ENCODE results near the gene FAM187B.
A peak's percentile ranks its signal among the peaks of the same experiment; 100 is the strongest.

FAM187B gene

DNA sequence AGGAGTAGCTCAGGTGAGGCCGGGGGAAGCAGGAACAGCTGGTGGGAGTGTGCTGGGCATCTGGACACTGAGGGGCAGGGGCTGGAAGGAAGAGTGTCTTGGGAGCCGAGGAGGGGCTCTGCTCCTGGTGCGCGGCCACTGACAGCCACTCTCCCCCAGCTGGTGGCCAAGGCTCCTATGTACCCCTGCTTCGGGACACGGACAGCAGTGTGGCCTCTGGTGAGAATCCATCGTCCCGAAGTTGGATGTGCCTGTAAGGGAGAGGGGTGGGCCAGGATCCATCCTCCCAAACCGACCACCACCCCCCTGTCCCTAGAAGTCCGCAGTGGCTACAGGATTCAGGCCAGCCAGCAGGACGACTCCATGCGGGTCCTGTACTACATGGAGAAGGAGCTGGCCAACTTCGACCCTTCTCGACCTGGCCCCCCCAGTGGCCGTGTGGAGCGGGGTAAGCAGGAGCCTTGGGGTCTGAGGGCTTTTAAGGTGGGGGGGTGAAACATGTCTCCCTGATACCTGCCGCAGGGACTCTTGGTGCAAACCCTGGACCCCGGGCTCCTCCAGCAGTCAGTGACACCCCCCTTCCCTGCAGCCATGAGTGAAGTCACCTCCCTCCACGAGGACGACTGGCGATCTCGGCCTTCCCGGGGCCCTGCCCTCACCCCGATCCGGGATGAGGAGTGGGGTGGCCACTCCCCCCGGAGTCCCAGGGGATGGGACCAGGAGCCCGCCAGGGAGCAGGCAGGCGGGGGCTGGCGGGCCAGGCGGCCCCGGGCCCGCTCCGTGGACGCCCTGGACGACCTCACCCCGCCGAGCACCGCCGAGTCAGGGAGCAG is 38.2 kb upstream of the FAM187B start:
- peaks cover 31% of the 10 kb centered on the region for H3K4me1 Mint-ChIP-seq
- no peak for ATAC-seq (ENCODE audit: low read depth)

DNA sequence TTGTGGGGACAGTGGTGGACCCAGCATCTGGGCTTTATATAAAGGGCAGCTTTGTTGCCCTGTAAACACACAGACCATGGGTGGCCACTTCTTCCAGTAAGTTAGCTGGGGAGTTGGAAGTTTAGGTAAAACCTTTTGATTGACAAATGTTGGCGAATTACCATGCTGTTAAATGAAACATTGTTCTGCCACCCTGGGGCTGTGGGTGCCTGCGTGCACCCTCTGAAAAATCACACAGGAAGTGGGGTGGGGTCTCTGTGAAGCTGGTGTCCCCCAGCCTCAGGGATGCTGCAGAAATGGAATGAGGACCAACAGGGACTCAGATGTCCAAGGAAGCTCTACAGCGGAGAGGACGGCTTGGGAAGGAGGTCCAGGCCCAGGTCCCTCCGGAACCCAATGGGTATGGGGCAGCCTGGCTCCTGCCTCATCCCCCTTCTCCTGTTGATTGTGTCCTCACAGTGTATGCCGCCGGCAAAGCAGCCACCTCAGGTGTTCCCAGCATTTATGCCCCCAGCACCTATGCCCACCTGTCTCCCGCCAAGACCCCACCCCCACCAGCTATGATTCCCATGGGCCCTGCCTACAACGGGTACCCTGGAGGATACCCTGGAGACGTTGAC is 37.5 kb upstream of the FAM187B start:
- peaks cover 32% of the 10 kb centered on the region for H3K4me1 Mint-ChIP-seq
- no peak for ATAC-seq (ENCODE audit: low read depth)
- no peaks in the 10 kb centered on the region for H3K27me3 Mint-ChIP-seq
- H3K36me3 Mint-ChIP-seq: peaks cover 7% of the 10 kb centered on the region
- DNase-seq (ENCODE audit: low spot score in 2 of 2): no peak
- H3K4me3 Mint-ChIP-seq: peak overlapping the region; percentile 70
- H3K27ac Mint-ChIP-seq: peak overlapping the region; percentile 16
- no peaks in the 10 kb centered on the region for H3K9me3 Mint-ChIP-seq

More for the DNA sequence above, 38.2 kb upstream of the FAM187B start:
- Mint-ChIP-seq H3K4me3 (peak overlapping the region; percentile 92), H3K9me3 (no peaks in the 10 kb centered on the region), H3K27me3 (no peaks in the 10 kb centered on the region), H3K36me3 (peaks cover 8% of the 10 kb centered on the region), H3K27ac (peak overlapping the region; percentile 87)
- no peak for DNase-seq (ENCODE audit: low spot score in 2 of 2)

DNA sequence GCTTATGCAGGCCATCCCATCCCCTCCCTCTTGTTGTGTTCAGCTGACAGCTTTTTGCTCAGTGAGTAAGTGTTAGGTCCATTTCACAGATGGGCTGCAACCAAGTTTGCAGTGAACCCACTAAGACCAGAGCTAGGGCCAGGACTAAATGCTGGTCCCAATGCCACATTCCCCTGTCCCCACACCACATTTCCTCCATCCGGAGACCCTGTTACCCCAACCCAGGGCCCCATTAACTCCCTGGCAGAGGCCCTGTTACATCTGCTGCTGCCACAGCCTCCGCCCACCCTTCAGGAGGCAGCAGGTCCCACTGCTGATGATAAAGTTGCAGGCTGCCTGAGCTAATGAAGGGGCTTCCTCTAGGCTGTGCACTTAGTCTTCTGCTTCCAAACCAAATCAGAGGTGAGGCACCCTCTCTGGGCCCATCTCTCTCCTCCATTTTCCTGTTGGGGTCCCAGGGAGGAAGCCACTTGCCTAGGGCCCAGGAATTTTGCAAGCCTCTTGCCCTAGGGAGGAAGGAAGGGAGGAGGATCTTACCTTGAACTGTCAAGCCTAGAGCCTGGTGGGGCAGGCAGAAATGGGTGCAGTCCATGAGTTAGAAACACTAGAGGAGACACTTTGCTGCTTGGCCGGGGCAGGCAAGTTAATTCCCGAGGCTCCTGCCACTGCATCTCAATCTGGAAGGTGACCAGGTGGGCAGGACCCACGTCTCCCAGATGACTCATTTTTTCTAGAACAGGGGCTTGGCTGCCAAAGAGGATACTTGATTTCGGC is 36.8 kb upstream of the FAM187B start:
- ATAC-seq (ENCODE audit: low read depth) (no peak), DNase-seq (ENCODE audit: low spot score in 2 of 2) (no peak)
- Mint-ChIP-seq H3K4me1 (peaks cover 25% of the 10 kb centered on the region), H3K27me3 (no peaks in the 10 kb centered on the region), H3K9me3 (no peaks in the 10 kb centered on the region), H3K36me3 (peaks cover 4% of the 10 kb centered on the region), H3K27ac (no peak overlapping the region), H3K4me3 (peak overlapping the region; percentile 25)

DNA sequence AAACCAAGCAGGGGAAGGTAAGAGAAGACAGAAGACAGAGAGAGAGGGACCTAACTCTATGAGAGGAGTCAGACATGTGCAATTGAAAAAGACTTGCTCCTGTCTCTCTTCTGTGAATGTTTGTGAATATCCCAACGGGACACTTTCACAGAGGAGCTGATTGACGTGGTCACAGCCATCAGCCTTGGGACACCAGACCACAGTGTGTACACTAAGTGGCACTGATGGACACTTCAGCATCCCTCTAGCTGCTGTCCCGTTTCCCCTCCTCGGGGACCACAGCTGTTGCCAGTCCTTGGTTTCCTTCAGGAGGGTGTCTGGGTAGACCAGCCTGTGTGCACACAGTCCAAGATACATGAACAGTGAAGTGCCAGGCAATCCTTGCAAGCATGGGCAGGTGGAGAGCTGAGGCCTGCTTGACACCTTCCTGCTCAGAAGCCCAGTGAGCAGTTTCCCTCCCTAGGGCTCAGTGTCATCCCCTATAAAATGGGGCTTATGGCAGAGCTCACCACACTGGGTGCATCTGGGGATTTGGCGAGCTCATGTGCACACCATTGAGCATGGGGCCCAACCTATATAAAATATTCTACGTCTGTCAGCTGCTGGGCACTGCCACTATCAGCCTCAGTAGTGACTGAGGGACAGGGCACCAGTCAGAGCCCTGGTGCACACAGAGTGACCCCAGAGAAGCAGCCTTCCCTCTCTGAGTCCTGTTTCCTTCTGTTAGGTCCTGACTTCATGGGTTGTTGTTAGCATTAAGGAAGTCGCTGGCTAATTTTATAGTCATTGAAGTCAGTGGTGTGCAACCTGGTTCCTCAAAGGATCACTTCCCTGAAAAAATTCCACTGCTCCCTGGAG is 36.0 kb upstream of the FAM187B start:
- Mint-ChIP-seq H3K27ac (peak overlapping the region; percentile 2), H3K4me3 (no peak overlapping the region), H3K4me1 (peaks cover 24% of the 10 kb centered on the region), H3K9me3 (no peaks in the 10 kb centered on the region), H3K27me3 (no peaks in the 10 kb centered on the region), H3K36me3 (peaks cover 4% of the 10 kb centered on the region)
- DNase-seq (ENCODE audit: low spot score in 2 of 2) (no peak), ATAC-seq (ENCODE audit: low read depth) (no peak)

DNA sequence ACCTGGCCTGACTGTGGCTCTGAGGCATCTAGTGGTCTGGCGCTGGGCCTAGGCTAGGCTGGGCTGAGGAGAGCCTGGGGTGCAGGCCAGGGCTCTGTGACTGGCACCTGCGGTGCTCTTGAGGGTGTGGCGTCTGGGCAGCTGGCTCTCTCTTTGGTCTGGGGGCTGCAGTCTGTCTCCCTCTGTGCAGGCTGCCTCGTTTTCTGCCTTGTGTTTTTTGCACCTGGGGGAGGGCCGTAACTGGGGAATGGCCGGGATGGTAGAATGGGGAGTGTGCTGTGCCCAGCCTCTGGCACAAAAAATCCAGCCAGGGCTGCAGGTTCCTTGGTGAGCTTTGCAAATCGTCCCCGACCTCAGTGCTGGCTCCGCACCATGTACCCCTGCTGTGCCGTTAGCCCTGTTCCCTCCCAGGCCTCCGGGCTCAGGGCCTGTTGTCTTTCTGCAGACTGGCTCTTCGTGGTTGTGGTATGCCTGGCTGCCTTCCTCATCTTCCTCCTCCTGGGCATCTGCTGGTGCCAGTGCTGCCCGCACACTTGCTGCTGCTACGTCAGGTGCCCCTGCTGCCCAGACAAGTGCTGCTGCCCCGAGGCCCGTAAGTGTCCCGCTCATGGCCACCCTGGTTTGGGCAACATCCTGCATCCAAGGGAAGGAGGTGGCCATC is 33.7 kb upstream of the FAM187B start:
- ATAC-seq (ENCODE audit: low read depth) (no peak), DNase-seq (ENCODE audit: low spot score in 2 of 2) (no peak)
- Mint-ChIP-seq H3K27me3 (no peaks in the 10 kb centered on the region), H3K36me3 (peaks cover 4% of the 10 kb centered on the region), H3K9me3 (no peaks in the 10 kb centered on the region), H3K4me3 (no peak overlapping the region), H3K27ac (no peak overlapping the region), H3K4me1 (peaks cover 28% of the 10 kb centered on the region)

DNA sequence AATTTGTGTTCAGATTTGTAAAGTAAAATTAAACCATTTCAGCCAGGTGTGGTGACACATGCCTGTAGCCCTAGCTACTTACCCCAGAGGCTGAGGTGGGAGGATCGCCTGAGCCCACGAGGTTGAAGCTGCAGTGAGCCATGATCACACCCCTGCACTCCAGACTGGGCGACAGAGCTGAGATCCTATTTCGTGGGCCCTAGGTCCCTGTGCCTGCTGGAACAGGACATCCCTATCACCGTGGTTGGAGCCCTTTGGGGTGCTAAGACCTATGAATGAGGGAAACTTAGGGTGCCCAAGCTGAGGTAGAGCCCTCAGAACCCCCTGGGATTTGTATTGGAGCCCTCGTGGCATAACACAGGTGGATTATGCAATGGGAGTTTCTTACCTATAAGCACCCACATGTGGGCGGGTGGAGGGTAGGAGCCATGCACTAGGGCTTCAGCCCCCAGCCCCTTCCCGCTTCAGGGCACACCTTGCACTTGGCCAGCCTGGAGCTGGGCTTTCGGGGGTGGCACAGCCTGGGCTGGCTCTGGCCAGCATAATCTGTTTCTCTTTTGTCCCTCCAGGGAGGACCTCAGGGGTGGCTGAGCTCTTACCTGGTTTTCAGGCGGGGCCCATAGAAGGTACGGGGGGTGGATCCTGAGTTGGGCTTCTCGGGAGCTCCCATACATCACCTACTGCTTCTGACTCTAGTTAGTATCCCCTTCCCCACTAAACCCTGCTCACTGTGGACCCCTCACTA is 33.0 kb upstream of the FAM187B start:
- no peaks in the 10 kb centered on the region for H3K27me3 Mint-ChIP-seq
- DNase-seq (ENCODE audit: low spot score in 2 of 2) (no peak), ATAC-seq (ENCODE audit: low read depth) (no peak)
- H3K36me3 Mint-ChIP-seq: peaks cover 4% of the 10 kb centered on the region
- H3K9me3 Mint-ChIP-seq: no peaks in the 10 kb centered on the region
- no peak overlapping the region for H3K27ac Mint-ChIP-seq
- H3K4me1 Mint-ChIP-seq: peaks cover 30% of the 10 kb centered on the region
- no peak overlapping the region for H3K4me3 Mint-ChIP-seq

DNA sequence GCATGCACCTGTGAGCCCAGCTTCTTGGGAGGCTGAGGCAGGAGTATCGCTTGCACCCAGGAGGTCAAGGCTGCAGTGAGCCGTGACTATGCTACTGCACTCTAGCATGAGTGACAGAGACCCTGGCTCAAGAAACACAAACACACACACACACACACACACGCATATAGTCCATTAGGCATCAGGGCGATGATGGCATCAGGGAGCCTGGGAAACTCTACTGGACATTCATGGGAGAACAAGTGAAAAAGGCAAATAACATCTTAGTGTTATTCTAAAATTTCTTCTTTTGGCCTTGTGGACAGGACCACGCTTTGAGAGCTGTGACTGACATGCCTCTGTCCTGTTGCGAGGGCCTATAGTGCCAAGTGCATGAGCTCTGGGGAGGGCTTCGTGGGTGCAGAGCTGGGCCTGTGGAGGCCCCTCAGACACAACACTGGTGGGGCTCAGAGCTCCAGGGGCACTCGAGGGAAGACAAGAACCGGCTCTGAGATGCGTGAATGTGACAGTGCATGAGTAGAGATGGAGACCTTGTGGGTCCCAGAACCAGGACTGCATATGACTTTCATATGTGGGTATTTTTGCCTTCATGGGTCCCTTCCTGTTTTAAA is 32.3 kb upstream of the FAM187B start:
- peaks cover 5% of the 10 kb centered on the region for H3K36me3 Mint-ChIP-seq
- peaks cover 29% of the 10 kb centered on the region for H3K4me1 Mint-ChIP-seq
- H3K9me3 Mint-ChIP-seq: no peaks in the 10 kb centered on the region
- no peak overlapping the region for H3K4me3 Mint-ChIP-seq
- DNase-seq (ENCODE audit: low spot score in 2 of 2) (no peak), ATAC-seq (ENCODE audit: low read depth) (no peak)
- H3K27ac Mint-ChIP-seq: no peak overlapping the region
- H3K27me3 Mint-ChIP-seq: no peaks in the 10 kb centered on the region

DNA sequence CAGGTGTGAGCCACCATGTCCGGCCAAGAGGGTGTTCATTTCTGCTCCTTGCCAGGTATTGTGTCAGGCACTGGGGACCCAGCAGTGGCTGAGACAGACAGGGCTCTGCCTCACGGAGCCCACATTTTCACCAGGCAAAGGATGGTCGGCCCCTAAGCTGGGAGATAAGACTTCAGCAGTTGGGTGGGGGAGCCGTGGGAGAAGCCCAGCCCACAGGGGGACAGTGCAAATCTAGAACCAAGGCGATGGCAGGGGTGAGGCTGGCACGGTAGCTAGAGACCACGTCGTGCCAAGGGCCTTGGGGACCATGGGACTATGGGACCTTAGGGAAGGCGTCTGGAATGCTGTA is 28.5 kb upstream of the FAM187B start:
- no peaks in the 10 kb centered on the region for H3K9me3 Mint-ChIP-seq
- H3K27me3 Mint-ChIP-seq: no peaks in the 10 kb centered on the region
- H3K27ac Mint-ChIP-seq: no peak overlapping the region
- H3K4me1 Mint-ChIP-seq: peaks cover 16% of the 10 kb centered on the region
- no peak overlapping the region for H3K4me3 Mint-ChIP-seq
- peaks cover 12% of the 10 kb centered on the region for H3K36me3 Mint-ChIP-seq
- DNase-seq (ENCODE audit: low spot score in 2 of 2): no peak
- ATAC-seq (ENCODE audit: low read depth): no peak

DNA sequence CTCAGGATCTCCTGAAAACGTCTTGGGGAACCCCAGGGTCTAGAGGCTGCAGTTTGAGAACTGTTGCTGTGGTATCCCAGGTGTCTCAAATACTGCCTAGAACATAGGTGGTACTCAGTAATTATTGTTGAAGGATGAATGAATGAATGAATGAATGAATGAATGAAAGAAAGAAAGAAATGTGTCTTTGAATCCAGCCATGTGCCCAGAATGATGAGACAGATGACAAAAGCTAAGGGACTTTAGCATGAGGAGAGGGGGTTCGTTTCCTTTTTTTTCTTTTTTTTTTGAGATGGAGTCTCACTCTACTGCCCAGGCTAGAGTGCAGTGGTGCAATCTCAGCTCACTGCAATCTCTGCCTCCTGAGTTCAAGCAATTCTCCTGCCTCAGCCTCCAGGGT is 28.0 kb upstream of the FAM187B start:
- no peak overlapping the region for H3K27ac Mint-ChIP-seq
- no peaks in the 10 kb centered on the region for H3K9me3 Mint-ChIP-seq
- no peak overlapping the region for H3K4me3 Mint-ChIP-seq
- peaks cover 16% of the 10 kb centered on the region for H3K4me1 Mint-ChIP-seq
- no peak for DNase-seq (ENCODE audit: low spot score in 2 of 2)
- ATAC-seq (ENCODE audit: low read depth): no peak
- peaks cover 12% of the 10 kb centered on the region for H3K36me3 Mint-ChIP-seq
- H3K27me3 Mint-ChIP-seq: no peaks in the 10 kb centered on the region

DNA sequence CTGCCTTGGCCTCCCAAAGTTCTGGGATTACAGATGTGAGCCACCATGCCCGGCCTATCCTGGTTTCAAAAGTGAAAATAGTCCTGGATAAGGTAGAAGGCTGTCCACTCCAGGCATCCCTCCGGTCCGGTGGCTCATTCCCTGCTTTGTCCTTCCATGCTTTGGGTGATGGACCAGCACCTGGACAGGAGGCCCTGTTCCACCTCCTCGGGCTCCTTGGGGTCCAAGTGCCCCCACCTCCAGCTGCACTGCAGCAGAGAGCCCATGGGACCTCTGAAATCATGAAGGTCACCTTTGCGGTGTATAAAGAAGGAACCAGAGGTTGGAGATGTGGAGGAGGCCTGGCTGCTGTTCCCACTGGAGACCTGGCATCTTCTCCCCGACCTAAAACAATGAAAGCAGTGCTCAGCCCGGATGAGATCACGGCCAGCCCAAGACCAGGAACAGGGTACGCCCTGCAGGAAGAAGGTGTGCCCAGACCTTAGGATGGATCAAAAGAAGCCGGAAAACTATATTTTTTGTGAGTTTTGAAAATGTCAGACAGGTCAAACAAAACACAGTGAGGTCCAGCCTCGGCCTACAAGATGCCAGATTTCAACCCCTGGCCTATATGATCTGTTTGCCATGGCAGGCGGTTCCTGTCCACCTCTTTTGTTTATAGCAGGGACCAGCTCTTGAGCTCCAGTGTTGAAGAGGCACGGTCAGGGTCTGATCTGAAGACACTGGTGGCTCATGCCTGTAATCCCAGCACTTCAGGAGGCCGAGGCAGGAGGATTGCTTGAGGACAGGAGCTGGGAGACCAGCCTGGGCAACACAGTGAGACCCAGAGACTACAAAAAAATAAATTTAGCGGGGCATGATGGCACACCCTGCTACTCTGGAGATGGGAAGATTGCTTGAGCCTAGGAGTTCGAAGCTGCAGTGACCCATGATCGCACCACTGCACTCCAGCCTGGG is 26.1 kb upstream of the FAM187B start:
- H3K27ac Mint-ChIP-seq: no peak overlapping the region
- H3K9me3 Mint-ChIP-seq: no peaks in the 10 kb centered on the region
- peaks cover 13% of the 10 kb centered on the region for H3K36me3 Mint-ChIP-seq
- H3K4me3 Mint-ChIP-seq: no peak overlapping the region
- H3K4me1 Mint-ChIP-seq: peaks cover 23% of the 10 kb centered on the region
- H3K27me3 Mint-ChIP-seq: no peaks in the 10 kb centered on the region
- DNase-seq (ENCODE audit: low spot score in 2 of 2) (no peak), ATAC-seq (ENCODE audit: low read depth) (no peak)

DNA sequence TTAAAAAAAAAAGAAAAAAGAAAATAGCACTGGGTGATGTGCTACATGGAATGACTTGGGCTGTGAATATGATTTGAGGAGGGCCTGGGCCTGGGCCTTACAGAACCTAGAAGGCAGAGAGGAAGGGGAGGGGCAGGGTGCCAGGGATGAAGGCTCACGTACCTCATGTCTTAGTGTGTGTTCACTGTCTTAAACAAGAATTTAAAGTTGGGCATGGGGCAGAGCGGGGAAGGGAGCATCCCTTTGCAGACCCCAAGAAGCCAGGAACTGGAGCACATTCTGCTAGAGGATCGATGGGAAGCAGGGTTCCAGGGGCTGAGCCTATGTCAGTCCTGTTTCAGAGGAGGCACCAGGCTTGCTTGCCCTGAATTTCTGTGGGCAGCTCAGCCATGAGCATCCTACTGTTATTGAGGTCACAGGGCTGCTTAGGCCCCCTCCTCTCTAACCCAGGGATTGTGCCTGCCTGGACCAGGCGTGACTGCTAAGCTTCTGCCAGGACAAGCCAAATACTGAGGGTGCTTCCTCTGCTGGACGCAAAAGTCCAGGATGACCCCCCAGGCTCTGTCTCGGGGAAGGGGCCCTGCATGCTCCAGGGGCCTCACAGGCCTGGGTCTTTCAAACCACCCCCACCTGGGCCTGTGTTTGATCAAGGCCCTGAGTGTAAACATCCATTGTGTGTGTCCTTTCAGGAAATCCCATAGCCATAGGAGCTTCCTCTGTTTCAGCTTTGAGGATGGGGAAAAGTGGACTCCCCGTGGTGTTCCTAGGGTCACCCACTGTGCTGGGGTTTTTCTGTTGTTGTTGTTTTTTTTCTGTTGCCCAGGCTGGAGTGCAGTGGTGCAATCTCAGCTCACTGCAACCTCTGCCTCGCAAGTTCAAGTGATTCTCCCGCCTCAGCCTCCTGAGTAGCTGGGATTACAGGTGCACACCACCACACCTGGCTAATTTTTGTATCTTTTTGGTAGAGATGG is 25.1 kb upstream of the FAM187B start:
- Mint-ChIP-seq H3K36me3 (peaks cover 13% of the 10 kb centered on the region), H3K4me3 (no peak overlapping the region), H3K27me3 (no peaks in the 10 kb centered on the region), H3K27ac (no peak overlapping the region), H3K9me3 (no peaks in the 10 kb centered on the region), H3K4me1 (peaks cover 33% of the 10 kb centered on the region)
- DNase-seq (ENCODE audit: low spot score in 2 of 2) (no peak), ATAC-seq (ENCODE audit: low read depth) (no peak)

All from memory B cell (primary cell).